Neutrophil (primary cell): ENCODE data around the gene RNF152.

Source experiments
- H3K27ac ChIP-seq: fragments of 200-600 bp; sonication (generic); 2 replicates; pipeline ENCODE4 v1.5.1; 2016; ENCODE audit warnings: mild to moderate bottlenecking, moderate library complexity
- H3K27me3 ChIP-seq: fragments of 200-600 bp; sonication (generic); 2 replicates; pipeline ENCODE4 v1.6.0; 2016; ENCODE audit warnings: mild to moderate bottlenecking
- H3K36me3 ChIP-seq: fragments of 200-600 bp; sonication (generic); 2 replicates; pipeline ENCODE4 v1.5.1; 2017
- H3K4me1 ChIP-seq, 2 experiments: fragments of 200-600 bp in 1 of 2; sonication (generic) in 1 of 2; 1 replicate in 1 of 2; 2 replicates in 1 of 2; pipeline versions ENCODE4 v1.5.1 to v1.6.1; 2013 to 2016; ENCODE audit warnings: low read depth in 1 of 2, low read length in 1 of 2, mild to moderate bottlenecking in 1 of 2, moderate library complexity in 1 of 2; ENCODE audit not compliant: control insufficient read depth in 1 of 2, insufficient read depth in 1 of 2
- H3K4me3 ChIP-seq, 2 experiments: fragments of 200-600 bp in 1 of 2; sonication (generic) in 1 of 2; 1 replicate in 1 of 2; 2 replicates in 1 of 2; pipeline ENCODE4 v1.5.1; 2013 to 2016; ENCODE audit warnings: low read depth in 1 of 2, low read length in 1 of 2, mild to moderate bottlenecking in 1 of 2, moderate library complexity in 1 of 2
- H3K9me3 ChIP-seq: fragments of 200-600 bp; sonication (generic); 2 replicates; pipeline ENCODE4 v1.5.1; 2016
- CTCF ChIP-seq: fragments of 200-600 bp; sonication (generic); IDR thresholded peaks from 2 replicates; pipeline ENCODE4 v1.5.1; 2016; ENCODE audit warnings: antibody characterized with exemption

The RNF152 gene

GRCh38 chr18:61820882-61821281 is 71.9 kb downstream of the RNF152 start:
- H3K27me3 ChIP-seq: no peaks in the 10 kb centered on the region
- TF ChIP-seq CTCF: no peak
- H3K36me3 ChIP-seq: no peaks in the 10 kb centered on the region
- H3K27ac ChIP-seq: no peak overlapping the region
- no peak overlapping the region for H3K4me3 ChIP-seq
- H3K4me1 ChIP-seq: no peaks in the 10 kb centered on the region
- H3K9me3 ChIP-seq: no peaks in the 10 kb centered on the region

GRCh38 chr18:61817086-61817485 is 75.7 kb downstream of the RNF152 start:
- no peaks in the 10 kb centered on the region for H3K9me3 ChIP-seq
- H3K36me3 ChIP-seq: no peaks in the 10 kb centered on the region
- TF ChIP-seq CTCF: no peak
- no peaks in the 10 kb centered on the region for H3K27me3 ChIP-seq
- no peaks in the 10 kb centered on the region for H3K4me1 ChIP-seq
- no peak overlapping the region for H3K27ac ChIP-seq
- no peak overlapping the region for H3K4me3 ChIP-seq

GRCh38 chr18:61815885-61816470 is 76.8 kb downstream of the RNF152 start:
- no peaks in the 10 kb centered on the region for H3K9me3 ChIP-seq
- no peak for TF ChIP-seq CTCF
- no peaks in the 10 kb centered on the region for H3K36me3 ChIP-seq

GRCh38 chr18:61808286-61808685 is 84.5 kb downstream of the RNF152 start:
- Histone ChIP-seq H3K27ac (no peak overlapping the region), H3K36me3 (no peaks in the 10 kb centered on the region), H3K4me1 (no peaks in the 10 kb centered on the region), H3K27me3 (no peaks in the 10 kb centered on the region), H3K9me3 (no peaks in the 10 kb centered on the region), H3K4me3 (no peak overlapping the region)
- TF ChIP-seq CTCF: no peak

More at GRCh38 chr18:61815885-61816470, 76.8 kb downstream of the RNF152 start:
- H3K27me3 ChIP-seq: no peaks in the 10 kb centered on the region
- H3K27ac ChIP-seq: no peak overlapping the region
- no peak overlapping the region for H3K4me3 ChIP-seq
- H3K4me1 ChIP-seq: no peaks in the 10 kb centered on the region

- Histone ChIP-seq H3K27me3 (no peaks in the 10 kb centered on the region), H3K27ac (no peak overlapping the region), H3K4me1 (no peaks in the 10 kb centered on the region), H3K4me3 (no peak overlapping the region), H3K36me3 (no peaks in the 10 kb centered on the region), H3K9me3 (no peaks in the 10 kb centered on the region)
- no peak for TF ChIP-seq CTCF
Measured at GRCh38 chr18:61803393-61803792, 89.4 kb downstream of the RNF152 start.
